ENCODE measurements around the gene AMOTL1.
A peak's percentile ranks its signal among the peaks of the same experiment; 100 is the strongest.

Gene AMOTL1

GRCh38 chr11:94735907-94736306, 32.2 kb upstream of the AMOTL1 start:
- no peak for TF ChIP-seq CTCF (IDR thresholded peaks at IDR 0.05; ENCODE audit: low read length, missing control alignments)
- H3K4me3 ChIP-seq (replicated peaks; ENCODE audit: low read depth, low read length): no peak overlapping the region
- DNase-seq (ENCODE audit: low read depth): no peak

GRCh38 chr11:94737171-94737611, 31.0 kb upstream of the AMOTL1 start:
- no peak for TF ChIP-seq CTCF (IDR thresholded peaks at IDR 0.05; ENCODE audit: low read length, missing control alignments)
- peak; percentile 8 for DNase-seq (ENCODE audit: low read depth)
- H3K4me3 ChIP-seq (replicated peaks; ENCODE audit: low read depth, low read length): no peak overlapping the region

DNA sequence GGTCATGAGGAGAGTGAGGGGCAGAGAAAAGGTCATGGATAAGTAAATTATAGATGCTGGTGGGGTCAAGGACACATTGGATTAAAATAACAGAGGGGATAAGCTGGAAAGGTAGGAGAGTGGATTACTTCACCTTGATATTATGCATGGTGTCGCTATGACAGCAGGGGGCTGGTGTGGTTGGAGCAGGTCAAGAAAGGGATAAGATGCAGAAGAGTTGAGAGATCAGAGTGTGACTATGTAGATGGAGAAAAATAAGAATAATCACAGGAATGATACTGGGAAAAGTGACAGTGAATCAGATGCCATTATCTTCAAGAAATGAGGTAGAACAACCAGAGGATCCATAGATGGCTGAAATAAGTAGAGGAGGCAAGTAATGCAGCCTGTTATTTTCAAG, 29.4 kb upstream of the AMOTL1 start:
- H3K4me3 ChIP-seq (replicated peaks; ENCODE audit: low read depth, low read length): no peak overlapping the region
- no peak for TF ChIP-seq CTCF (IDR thresholded peaks at IDR 0.05; ENCODE audit: low read length, missing control alignments)
- DNase-seq (ENCODE audit: low read depth): no peak

DNA sequence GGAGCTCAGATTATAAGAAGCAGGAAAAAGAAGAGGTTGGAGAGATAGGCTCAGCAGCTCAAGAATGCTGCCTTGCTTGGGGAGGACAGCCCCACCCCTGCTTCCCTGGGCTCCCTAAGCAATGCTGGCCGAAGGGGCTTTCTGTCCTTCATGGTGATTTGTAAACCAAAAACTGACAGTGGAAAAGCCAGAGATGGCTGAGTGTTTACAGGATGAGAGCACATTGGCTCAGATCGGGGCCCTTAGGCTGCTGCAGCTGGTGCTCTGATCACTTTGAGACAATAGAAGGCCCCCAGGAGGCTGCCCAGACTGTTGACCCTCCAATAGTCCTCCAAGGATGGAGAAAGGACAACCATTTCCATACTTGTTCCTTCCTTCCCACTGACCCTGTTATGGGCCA, 28.8 kb upstream of the AMOTL1 start:
- H3K4me3 ChIP-seq (replicated peaks; ENCODE audit: low read depth, low read length): no peak overlapping the region
- no peak for DNase-seq (ENCODE audit: low read depth)
- no peak for TF ChIP-seq CTCF (IDR thresholded peaks at IDR 0.05; ENCODE audit: low read length, missing control alignments)

DNA sequence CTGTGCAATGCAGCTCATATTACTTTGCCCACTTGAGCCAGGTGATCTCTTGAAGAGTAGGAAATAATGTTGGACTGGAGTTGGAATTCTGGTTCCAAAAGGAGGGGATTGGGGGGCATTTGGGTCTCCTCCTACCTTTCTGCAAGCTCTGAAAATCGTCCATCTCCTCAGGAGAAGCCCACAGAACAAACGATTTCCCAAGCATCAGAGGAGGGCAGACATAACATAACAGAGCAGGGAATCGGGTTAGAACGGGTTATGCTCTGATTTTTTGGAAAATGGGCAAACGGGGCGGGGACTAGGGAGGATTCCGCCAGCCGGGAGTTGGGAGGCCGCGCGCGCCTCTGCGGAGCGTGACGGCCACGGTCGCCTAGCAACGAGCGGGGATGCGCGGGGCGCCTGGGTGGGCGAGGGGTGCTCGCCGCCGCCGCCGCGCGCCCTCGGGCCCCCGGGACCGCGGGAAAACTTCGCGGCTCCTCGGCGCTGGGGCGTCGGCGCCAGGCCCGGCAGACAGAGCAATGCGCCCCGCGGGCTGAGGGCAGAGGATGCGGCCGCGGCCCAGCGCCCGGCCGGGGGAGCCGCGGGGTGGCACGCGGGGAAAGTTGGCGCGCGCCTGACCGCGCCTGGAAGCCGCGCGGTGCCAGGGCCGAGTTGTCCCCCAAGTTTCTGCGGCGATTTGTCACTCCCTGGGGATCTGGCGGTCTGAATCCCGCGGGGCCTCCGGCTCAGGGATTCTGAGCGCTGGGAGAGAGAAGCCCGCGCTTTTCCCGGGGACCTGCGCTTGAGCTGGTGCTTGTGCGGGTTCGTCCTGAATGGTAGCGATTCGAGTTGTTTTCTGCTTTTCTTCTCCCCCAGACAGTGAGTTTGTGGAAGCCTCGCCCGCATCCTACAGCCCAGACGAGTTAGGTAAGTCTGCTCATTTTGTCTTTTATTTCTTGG, 27.8 kb upstream of the AMOTL1 start:
- DNase-seq (ENCODE audit: low read depth): peak; percentile 17
- peak overlapping the region; percentile 56 for H3K4me3 ChIP-seq (replicated peaks; ENCODE audit: low read depth, low read length)
- TF ChIP-seq CTCF (IDR thresholded peaks at IDR 0.05; ENCODE audit: low read length, missing control alignments): no peak

DNA sequence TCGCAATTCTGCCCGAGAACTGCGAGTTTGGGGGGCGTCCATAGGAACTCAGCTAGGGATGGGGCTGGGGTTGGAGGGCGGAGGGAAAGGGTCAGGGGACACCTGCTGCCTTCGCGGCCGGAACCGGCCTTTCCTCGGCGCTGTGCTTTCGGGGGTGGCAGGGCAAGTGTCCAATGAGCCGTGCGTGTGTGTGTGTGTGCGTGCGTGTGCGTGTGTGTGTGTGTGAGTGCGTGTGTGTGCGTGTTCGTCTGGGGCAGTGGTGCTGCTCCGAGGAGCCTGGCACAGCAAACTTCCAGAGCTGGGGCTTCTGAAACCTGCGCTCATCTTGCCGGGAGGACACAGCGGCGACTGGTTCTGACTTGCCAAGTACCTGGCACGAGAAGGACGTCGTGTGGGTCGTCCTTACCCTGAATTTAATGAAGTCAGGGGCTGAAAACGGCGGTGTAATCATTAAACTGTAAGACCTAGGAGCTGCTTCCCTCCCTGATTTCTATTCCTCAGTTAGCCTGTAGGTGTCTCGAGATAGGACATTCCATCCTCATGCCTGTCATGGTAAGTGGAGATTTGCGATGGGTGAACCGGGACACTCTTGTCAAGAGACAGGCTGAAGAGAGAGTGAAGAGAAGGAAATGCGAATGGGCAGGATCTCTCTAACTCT, 27.0 kb upstream of the AMOTL1 start:
- H3K4me3 ChIP-seq (replicated peaks; ENCODE audit: low read depth, low read length): peak overlapping the region; percentile 56
- peak; percentile 64 for TF ChIP-seq CTCF (IDR thresholded peaks at IDR 0.05; ENCODE audit: low read length, missing control alignments)
- peak; percentile 67 for DNase-seq (ENCODE audit: low read depth)

Measured in fibroblast of pulmonary artery (primary cell).